Measurements from ENCODE around the gene ANKRD10.
"Not testable (repeated sequence)": the region's sequence is repeated elsewhere in the genome, so short reads cannot be mapped to it uniquely, and the experiment has no call there.

Gene ANKRD10

DNA sequence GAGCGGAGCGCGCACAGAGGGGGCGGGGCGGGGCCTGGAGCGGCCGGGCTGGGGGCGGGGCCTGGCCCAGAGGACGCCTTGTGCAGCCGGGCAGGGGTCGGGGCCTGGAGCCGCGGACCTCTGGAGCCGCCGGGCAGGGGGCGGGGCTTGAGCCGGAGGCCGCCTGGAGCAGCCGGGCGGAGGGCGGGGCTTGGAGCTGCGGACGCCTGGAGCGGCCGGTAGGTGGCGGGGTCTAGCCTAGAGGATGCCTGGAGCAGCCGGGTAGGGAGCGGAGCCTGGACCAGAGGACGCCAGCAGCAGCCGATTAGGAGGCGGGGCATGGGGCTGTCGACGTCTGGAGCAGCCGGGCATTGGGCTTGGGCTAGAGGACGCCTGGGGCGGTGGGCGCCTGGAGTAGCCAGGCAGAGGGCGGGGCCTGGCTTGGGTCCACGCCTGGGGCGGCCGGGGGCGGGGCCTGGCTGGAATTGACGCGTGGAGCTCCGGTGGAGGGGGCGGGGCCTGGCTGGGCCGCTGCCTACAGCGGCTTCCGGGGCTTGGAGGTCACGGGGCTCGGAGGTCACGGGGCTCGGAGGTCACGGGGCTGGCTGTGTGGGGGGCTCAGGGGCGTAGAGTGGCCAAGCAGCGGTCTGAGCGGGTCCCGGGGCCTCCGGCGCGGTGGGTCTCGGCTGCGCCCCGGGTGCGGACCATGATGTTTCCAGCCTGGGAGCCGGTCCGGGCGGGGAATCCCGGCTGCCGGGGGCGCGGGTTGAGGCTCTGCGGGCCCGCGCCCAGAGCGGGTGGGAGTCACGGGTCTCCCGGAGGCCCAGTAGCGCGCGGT, at the start of gene ANKRD10:
Gene ANKRD10 (minus strand): TSS at position 13 of the 817 bp plus-strand sequence. CDS start 135 bp downstream, outside the sequence.
- Histone ChIP-seq H3K4me3 (ENCODE audit: low read length) (peak within 1 kb of the TSS; percentile 98), H3K36me3 (ENCODE audit: control insufficient read depth, insufficient read depth, low read length, severe bottlenecking) (peaks cover 3% of the 10 kb centered on the region), H3K9me3 (ENCODE audit: control insufficient read depth, low read length) (no peaks in the 10 kb centered on the region), H3K27me3 (replicated peaks; ENCODE audit: control insufficient read depth, insufficient read depth, low read length) (no peaks in the 10 kb centered on the region), H3K4me1 (ENCODE audit: control insufficient read depth, insufficient read depth, low read length) (peaks cover 37% of the 10 kb centered on the region), H3K9ac (ENCODE audit: low read length) (peak within 1 kb of the TSS; percentile 98)
- DNase-seq (ENCODE audit: low read depth), result peak; percentile 99

DNA sequence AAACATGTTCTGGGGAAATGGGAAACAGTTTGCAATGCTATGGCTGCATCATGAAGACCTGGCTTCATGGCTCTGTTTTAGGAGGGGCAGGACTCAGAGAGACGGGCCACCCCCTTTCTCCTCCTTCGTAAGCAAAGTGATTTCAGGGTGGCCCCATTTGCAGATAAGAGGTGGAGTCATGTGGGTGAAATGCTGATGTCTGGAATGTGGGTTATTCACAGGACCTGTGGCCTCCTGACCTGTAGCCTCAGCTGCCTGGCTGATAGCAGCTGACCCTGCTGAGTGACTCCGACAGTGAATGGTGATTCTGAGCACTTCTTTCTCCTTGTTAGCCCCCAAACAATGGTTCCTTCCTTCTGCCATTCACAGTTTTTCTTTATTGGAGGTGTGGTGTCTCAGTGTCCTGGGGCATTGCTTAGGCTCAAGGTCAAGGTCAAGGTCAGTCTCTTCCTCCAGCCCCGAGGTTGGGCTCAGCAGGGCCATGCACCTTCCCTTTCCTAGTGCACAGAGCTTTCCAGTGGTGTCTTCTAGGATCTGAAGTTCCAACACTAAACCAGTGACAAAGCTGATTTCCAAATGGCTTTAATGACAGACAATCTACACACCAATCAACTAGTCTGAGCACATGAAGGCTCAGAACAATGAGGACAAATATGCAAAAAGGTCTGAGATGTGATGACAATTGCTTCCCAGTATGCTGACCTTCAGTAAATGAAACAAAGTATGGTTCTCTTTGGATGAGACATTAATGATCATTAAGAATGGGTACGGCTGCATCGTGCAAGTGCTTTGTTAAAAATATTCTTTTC, 49.6 kb upstream of the ANKRD10 start:
- H3K36me3 ChIP-seq (ENCODE audit: control insufficient read depth, insufficient read depth, low read length, severe bottlenecking), result no peaks in the 10 kb centered on the region
- no peak overlapping the region for H3K9ac ChIP-seq (ENCODE audit: low read length)
- DNase-seq (ENCODE audit: low read depth), result no peak
- peaks cover 11% of the 10 kb centered on the region for H3K4me1 ChIP-seq (ENCODE audit: control insufficient read depth, insufficient read depth, low read length)
- H3K9me3 ChIP-seq (ENCODE audit: control insufficient read depth, low read length), result peaks cover 12% of the 10 kb centered on the region
- no peak overlapping the region for H3K4me3 ChIP-seq (ENCODE audit: low read length)
- H3K27me3 ChIP-seq (replicated peaks; ENCODE audit: control insufficient read depth, insufficient read depth, low read length), result no peaks in the 10 kb centered on the region

DNA sequence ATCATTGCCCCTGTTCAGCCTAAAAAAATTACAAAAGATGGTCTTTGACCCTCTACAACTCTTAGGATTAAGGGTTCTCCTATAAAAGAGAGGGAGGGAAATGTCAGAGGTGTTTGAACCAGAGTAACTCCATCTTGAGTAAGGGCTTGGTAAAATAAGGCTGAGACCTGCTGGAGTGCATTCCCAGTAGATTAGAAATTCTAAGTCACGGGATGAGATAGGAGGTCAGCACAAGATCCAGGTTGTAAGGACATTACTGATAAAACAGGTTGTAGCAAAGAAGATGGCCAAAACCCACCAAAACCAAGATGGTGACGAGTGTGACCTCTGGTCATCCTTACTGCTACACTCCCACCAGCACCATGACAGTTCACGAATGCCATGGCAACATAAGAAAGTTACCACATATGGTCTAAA, 48.7 kb upstream of the ANKRD10 start:
- H3K4me3 ChIP-seq (ENCODE audit: low read length), result no peak overlapping the region

DNA sequence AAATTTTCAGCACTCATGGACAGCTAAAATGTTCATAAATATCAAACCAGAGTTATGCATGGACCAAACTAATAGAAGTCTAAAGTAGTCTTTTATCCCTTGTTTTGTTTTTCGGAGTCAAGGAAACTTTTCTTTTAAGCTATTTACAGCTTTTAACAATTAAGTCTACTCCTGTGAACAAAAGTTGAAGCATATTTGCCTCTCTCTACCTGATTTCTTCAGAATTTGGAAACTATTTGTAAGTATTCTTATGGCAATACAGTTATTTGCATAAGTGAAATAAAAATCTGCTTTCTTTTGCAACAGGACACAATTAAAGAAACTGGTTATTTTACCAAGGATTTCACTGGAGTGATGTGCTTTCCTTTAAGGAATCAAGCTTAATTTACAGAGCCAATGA, 47.1 kb upstream of the ANKRD10 start:
- Histone ChIP-seq H3K27me3 (replicated peaks; ENCODE audit: control insufficient read depth, insufficient read depth, low read length) (no peaks in the 10 kb centered on the region), H3K4me1 (ENCODE audit: control insufficient read depth, insufficient read depth, low read length) (no peaks in the 10 kb centered on the region), H3K9me3 (ENCODE audit: control insufficient read depth, low read length) (peaks cover 12% of the 10 kb centered on the region), H3K9ac (ENCODE audit: low read length) (no peak overlapping the region), H3K4me3 (ENCODE audit: low read length) (no peak overlapping the region), H3K36me3 (ENCODE audit: control insufficient read depth, insufficient read depth, low read length, severe bottlenecking) (no peaks in the 10 kb centered on the region)
- DNase-seq (ENCODE audit: low read depth), result no peak

More for the DNA sequence above, 48.7 kb upstream of the ANKRD10 start:
- Histone ChIP-seq H3K9me3 (ENCODE audit: control insufficient read depth, low read length) (peaks cover 12% of the 10 kb centered on the region), H3K4me1 (ENCODE audit: control insufficient read depth, insufficient read depth, low read length) (peaks cover 11% of the 10 kb centered on the region), H3K27me3 (replicated peaks; ENCODE audit: control insufficient read depth, insufficient read depth, low read length) (no peaks in the 10 kb centered on the region), H3K9ac (ENCODE audit: low read length) (no peak overlapping the region), H3K36me3 (ENCODE audit: control insufficient read depth, insufficient read depth, low read length, severe bottlenecking) (no peaks in the 10 kb centered on the region)
- no peak for DNase-seq (ENCODE audit: low read depth)

DNA sequence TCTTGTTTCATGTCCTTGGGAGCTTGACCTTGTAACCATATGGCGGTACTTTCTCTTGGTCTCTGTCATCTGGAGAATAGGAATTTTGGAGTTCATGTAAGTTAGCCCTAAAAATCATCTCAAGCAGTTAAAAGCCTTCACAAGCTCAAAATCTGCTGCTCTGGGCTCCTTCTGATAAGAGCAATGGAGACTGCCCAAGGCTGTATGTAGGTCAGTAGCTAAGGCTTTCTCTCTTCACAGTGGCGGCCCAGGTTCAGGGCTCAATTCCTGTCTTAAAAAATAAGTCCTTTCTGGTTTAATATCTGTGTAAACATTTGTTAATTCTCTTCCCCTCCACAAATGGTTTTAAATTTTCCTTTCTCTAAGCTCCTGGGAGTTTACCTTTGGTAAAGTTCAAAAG, 45.3 kb upstream of the ANKRD10 start:
- Histone ChIP-seq H3K9ac (ENCODE audit: low read length) (no peak overlapping the region), H3K4me3 (ENCODE audit: low read length) (no peak overlapping the region), H3K9me3 (ENCODE audit: control insufficient read depth, low read length) (peaks cover 9% of the 10 kb centered on the region), H3K27me3 (replicated peaks; ENCODE audit: control insufficient read depth, insufficient read depth, low read length) (no peaks in the 10 kb centered on the region), H3K4me1 (ENCODE audit: control insufficient read depth, insufficient read depth, low read length) (peaks cover 3% of the 10 kb centered on the region), H3K36me3 (ENCODE audit: control insufficient read depth, insufficient read depth, low read length, severe bottlenecking) (no peaks in the 10 kb centered on the region)
- DNase-seq (ENCODE audit: low read depth), result no peak

DNA sequence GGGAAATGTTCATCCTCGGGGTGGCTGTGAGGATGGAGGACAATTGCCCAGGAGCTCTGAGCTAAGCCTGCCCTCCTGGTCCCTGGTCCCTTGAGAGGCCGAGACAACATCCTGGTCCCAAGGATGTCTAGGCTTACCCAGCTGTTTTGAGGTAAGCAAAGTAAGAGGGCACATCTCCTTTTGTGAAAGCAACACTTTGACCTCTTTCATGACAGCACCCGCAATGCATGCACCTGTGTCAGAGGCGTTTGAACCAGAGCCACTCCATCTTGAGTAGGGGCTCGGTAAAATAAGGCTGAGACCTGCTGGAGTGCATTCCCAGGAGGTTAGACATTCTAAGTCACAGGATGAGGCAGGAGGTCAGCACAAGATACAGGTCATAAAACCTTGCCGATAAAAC, 43.1 kb upstream of the ANKRD10 start:
- no peaks in the 10 kb centered on the region for H3K27me3 ChIP-seq (replicated peaks; ENCODE audit: control insufficient read depth, insufficient read depth, low read length)
- H3K9me3 ChIP-seq (ENCODE audit: control insufficient read depth, low read length), result peaks cover 9% of the 10 kb centered on the region
- H3K9ac ChIP-seq (ENCODE audit: low read length), result no peak overlapping the region
- DNase-seq (ENCODE audit: low read depth), result no peak
- H3K4me3 ChIP-seq (ENCODE audit: low read length), result no peak overlapping the region
- H3K36me3 ChIP-seq (ENCODE audit: control insufficient read depth, insufficient read depth, low read length, severe bottlenecking), result no peaks in the 10 kb centered on the region
- H3K4me1 ChIP-seq (ENCODE audit: control insufficient read depth, insufficient read depth, low read length), result peaks cover 11% of the 10 kb centered on the region

DNA sequence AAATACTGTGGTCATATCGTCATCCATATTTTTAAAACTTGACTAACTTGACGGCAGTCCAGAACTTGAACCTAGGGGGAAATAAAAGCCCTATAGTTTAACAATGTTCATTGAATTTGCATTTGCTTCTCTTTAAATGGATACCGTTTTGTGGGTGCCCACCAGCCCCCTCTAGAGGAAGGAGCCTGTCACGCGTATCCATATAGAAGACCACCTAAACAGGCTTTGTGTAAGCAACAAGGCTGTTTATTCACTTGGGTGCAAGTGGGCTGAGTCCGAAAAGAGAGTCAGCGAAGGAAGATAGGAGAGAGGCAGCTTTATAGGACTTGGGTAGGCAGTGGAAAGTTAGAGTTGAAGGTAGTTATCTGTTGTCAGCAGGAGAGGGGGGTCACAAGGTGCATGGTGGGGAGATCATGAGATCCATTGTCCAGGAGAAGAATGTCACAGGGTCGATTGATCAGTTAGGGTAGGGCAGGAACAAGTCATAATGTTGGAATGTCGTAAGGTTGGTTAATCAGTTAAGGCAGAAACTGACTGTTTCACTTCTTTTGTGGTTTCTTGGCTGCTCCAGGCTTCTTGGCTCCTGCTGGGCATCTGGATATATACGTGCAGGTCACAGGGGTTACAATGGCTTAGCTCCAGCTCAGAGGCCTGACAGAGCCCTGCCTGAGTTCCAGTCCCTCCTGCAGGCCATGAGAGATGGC, 42.5 kb upstream of the ANKRD10 start:
- H3K4me3 ChIP-seq (ENCODE audit: low read length), result no peak overlapping the region
- no peak overlapping the region for H3K9ac ChIP-seq (ENCODE audit: low read length)
- peaks cover 9% of the 10 kb centered on the region for H3K9me3 ChIP-seq (ENCODE audit: control insufficient read depth, low read length)
- H3K27me3 ChIP-seq (replicated peaks; ENCODE audit: control insufficient read depth, insufficient read depth, low read length), result no peaks in the 10 kb centered on the region
- H3K36me3 ChIP-seq (ENCODE audit: control insufficient read depth, insufficient read depth, low read length, severe bottlenecking), result no peaks in the 10 kb centered on the region
- DNase-seq (ENCODE audit: low read depth), result no peak
- peaks cover 11% of the 10 kb centered on the region for H3K4me1 ChIP-seq (ENCODE audit: control insufficient read depth, insufficient read depth, low read length)

DNA sequence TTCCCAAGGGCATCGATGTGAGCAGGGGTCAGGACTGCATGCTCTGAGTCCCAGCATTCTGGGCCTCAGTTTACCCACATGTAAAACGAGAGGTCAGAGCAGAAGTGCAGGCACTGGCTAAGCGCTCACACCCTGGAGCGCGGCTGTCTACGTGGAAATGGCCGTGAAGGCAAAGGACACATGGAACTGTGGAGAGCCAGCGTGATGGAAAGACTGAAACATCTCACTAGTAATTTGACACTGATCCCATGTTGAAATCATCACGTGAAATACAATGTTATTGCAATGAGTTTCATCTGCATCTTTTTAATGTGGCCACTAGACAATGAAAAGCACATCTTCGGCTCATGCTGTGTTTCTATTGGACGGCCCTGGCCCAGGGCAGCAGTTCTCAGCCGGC, 41.3 kb upstream of the ANKRD10 start:
- peak; percentile 63 for DNase-seq (ENCODE audit: low read depth)
- H3K27me3 ChIP-seq (replicated peaks; ENCODE audit: control insufficient read depth, insufficient read depth, low read length); H3K4me3 ChIP-seq (ENCODE audit: low read length); H3K9me3 ChIP-seq (ENCODE audit: control insufficient read depth, low read length); H3K9ac ChIP-seq (ENCODE audit: low read length); H3K36me3 ChIP-seq (ENCODE audit: control insufficient read depth, insufficient read depth, low read length, severe bottlenecking): not testable (repeated sequence)
- H3K4me1 ChIP-seq (ENCODE audit: control insufficient read depth, insufficient read depth, low read length), result peaks cover 11% of the 10 kb centered on the region

DNA sequence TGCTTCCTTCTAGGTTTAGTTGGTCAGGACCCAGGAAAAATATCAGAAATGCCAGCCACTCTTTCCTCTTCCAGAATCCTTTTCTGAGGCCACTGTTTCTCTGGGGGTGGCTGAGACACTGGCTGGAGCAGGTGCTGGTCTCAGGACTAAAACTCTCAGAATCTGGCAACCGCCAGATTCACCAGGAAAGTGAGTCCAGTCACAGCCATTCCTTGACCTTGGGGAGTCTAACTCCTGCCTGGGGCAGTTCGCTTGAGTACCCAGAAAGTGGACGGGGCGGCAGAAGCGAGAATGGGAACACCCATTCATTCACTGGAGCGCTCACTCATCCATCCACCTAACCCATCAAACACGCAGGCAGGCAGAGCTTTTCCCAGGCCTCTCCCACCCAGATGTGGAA, 40.7 kb upstream of the ANKRD10 start:
- not testable (repeated sequence) for H3K4me3 ChIP-seq (ENCODE audit: low read length); H3K36me3 ChIP-seq (ENCODE audit: control insufficient read depth, insufficient read depth, low read length, severe bottlenecking); DNase-seq (ENCODE audit: low read depth); H3K9me3 ChIP-seq (ENCODE audit: control insufficient read depth, low read length); H3K27me3 ChIP-seq (replicated peaks; ENCODE audit: control insufficient read depth, insufficient read depth, low read length)
- Histone ChIP-seq H3K9ac (ENCODE audit: low read length) (peak overlapping the region; percentile 38), H3K4me1 (ENCODE audit: control insufficient read depth, insufficient read depth, low read length) (peaks cover 11% of the 10 kb centered on the region)

DNA sequence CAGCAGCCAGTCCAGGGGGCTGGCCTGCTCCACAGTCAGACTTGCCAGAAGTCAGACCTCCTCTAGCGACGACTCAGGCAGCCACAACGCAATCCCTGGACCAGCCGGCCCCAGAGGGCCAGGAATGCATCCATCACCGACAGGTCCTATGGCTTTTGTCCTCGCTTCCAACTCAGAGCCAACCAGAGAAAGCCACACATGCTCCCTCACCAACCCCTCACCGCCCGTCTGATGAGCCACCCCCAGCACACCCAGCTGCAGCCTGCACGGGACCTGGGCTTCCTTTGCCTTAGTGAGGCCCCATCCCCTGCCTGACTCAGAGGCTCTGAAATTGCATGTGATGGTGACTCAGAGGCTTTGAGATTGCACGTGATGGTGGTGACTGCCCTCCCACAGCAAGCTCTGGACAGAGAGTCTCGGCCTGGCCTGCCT, 40.2 kb upstream of the ANKRD10 start:
- not testable (repeated sequence) for H3K9me3 ChIP-seq (ENCODE audit: control insufficient read depth, low read length); H3K4me3 ChIP-seq (ENCODE audit: low read length); H3K27me3 ChIP-seq (replicated peaks; ENCODE audit: control insufficient read depth, insufficient read depth, low read length); H3K36me3 ChIP-seq (ENCODE audit: control insufficient read depth, insufficient read depth, low read length, severe bottlenecking)
- H3K4me1 ChIP-seq (ENCODE audit: control insufficient read depth, insufficient read depth, low read length), result peaks cover 11% of the 10 kb centered on the region
- DNase-seq (ENCODE audit: low read depth), result peak; percentile 92
- H3K9ac ChIP-seq (ENCODE audit: low read length), result peak overlapping the region; percentile 46

DNA sequence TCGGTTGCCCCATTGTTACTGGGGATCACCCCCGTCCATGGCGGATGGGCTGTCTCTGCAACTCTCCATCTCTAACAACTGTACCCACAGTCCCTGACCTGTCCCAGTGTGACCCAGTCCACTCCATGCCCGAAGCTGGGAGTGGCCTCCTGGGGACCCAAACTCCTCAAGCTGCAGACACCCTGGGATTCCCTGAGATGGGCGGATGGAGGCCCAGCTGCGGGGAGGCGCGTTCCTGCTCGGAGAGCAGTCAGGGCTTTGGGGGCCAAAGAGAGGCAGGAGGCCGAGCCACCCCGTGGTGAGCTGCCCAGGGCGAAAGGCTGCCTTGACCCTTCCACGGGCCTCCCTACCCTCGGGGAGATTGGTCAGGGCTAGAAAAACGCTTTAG, 39.7 kb upstream of the ANKRD10 start:
- H3K27me3 ChIP-seq (replicated peaks; ENCODE audit: control insufficient read depth, insufficient read depth, low read length); H3K36me3 ChIP-seq (ENCODE audit: control insufficient read depth, insufficient read depth, low read length, severe bottlenecking); H3K9me3 ChIP-seq (ENCODE audit: control insufficient read depth, low read length); DNase-seq (ENCODE audit: low read depth); H3K4me3 ChIP-seq (ENCODE audit: low read length): not testable (repeated sequence)
- peak overlapping the region; percentile 46 for H3K9ac ChIP-seq (ENCODE audit: low read length)
- peaks cover 11% of the 10 kb centered on the region for H3K4me1 ChIP-seq (ENCODE audit: control insufficient read depth, insufficient read depth, low read length)

Data from adipocyte (in vitro differentiated cells).